Panc1 (cell line): ENCODE measurements around the gene SLC19A1.

Experiments
- POLR2AphosphoS5 ChIP-seq: IDR thresholded peaks from 2 replicates; pipeline ENCODE4 v1.6.1; 2012; ENCODE audit warnings: mild to moderate bottlenecking, low read depth, low read length, moderate library complexity
- TCF7L2 ChIP-seq: IDR thresholded peaks from 2 replicates; pipeline ENCODE4 v1.6.1; 2011; ENCODE audit warnings: mild to moderate bottlenecking, low read depth, low read length, inconsistent platforms
- TF ChIP-seq, protein P1 (sequence below): fragments of 450-650 bp; IDR thresholded peaks from 2 replicates; pipeline ENCODE4 v1.5.1; 2017; ENCODE audit warnings: mild to moderate bottlenecking

DNA sequence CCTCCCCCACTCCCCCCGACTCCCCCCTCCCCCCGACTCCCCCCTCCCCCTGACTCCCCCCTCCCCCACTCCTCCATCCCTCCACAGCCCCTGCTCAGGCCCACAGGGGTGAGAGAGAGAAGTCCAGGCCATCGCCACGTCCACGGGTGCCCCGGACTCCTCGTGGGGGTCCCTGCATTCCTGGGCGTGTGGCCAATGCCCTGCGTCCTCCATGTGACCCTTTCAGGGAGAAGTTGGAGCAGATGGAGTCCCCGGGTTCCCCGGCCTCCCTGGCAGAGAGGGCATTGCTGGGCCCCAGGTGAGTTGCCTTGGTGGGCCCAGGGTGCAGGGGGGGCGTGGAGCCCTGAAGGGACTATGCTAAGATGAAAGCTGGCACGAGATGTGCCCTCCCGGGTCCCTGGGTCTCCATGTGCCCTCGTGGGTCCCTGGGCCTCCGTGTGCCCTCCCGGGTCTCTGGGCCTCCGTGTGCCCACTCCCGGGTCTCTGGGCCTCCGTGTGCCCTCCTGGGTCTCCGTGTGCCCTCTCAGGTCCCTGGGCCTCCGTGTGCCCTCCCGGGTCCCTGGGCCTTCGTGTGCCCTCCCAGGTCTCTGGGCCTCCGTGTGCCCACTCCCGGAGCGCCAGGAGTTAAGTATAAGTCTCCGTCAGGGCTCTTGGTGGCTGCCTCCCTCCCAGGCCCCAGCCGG lies 52.0 kb downstream of the SLC19A1 start:
- TF ChIP-seq, protein P1, sequence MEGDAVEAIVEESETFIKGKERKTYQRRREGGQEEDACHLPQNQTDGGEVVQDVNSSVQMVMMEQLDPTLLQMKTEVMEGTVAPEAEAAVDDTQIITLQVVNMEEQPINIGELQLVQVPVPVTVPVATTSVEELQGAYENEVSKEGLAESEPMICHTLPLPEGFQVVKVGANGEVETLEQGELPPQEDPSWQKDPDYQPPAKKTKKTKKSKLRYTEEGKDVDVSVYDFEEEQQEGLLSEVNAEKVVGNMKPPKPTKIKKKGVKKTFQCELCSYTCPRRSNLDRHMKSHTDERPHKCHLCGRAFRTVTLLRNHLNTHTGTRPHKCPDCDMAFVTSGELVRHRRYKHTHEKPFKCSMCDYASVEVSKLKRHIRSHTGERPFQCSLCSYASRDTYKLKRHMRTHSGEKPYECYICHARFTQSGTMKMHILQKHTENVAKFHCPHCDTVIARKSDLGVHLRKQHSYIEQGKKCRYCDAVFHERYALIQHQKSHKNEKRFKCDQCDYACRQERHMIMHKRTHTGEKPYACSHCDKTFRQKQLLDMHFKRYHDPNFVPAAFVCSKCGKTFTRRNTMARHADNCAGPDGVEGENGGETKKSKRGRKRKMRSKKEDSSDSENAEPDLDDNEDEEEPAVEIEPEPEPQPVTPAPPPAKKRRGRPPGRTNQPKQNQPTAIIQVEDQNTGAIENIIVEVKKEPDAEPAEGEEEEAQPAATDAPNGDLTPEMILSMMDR, result no peak
- no peak for TF ChIP-seq POLR2AphosphoS5
- TF ChIP-seq TCF7L2, result no peak
